ENCODE measurements around the gene TRABD.

TRABD gene

DNA sequence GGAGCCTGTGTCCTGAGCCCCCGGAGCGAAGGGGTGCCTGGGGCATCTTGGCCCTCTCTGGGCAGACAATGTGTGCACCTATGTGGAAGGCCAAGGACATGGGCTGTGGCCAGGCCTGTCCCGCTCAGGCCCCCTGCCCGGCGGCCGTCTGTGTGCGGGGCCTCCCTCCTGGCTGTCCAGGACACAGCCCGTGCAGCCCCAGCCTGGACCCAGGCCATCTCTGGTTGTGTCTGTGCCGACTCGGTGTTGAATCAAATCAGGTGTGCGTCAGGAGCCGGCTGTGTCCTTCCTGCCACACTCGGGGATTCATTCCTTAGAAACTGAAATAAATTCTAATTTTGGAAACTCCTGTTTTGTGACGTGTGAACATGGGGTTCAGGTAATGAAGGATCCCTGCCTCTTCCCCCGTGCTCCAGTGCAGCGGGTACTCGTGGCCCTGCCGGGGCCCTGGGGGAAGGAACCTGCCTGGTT lies 13.6 kb downstream of the TRABD start:
- no peak for DNase-seq (ENCODE audit: low read depth in 2 of 2)
- no peak overlapping the region for H3K4me3 ChIP-seq (replicated peaks in 1 of 2; ENCODE audit: low read depth in 2 of 2, low read length in 2 of 2)
- TF ChIP-seq, protein P1, sequence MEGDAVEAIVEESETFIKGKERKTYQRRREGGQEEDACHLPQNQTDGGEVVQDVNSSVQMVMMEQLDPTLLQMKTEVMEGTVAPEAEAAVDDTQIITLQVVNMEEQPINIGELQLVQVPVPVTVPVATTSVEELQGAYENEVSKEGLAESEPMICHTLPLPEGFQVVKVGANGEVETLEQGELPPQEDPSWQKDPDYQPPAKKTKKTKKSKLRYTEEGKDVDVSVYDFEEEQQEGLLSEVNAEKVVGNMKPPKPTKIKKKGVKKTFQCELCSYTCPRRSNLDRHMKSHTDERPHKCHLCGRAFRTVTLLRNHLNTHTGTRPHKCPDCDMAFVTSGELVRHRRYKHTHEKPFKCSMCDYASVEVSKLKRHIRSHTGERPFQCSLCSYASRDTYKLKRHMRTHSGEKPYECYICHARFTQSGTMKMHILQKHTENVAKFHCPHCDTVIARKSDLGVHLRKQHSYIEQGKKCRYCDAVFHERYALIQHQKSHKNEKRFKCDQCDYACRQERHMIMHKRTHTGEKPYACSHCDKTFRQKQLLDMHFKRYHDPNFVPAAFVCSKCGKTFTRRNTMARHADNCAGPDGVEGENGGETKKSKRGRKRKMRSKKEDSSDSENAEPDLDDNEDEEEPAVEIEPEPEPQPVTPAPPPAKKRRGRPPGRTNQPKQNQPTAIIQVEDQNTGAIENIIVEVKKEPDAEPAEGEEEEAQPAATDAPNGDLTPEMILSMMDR (IDR thresholded peaks at IDR 0.05; ENCODE audit: low read depth, low read length): no peak

DNA sequence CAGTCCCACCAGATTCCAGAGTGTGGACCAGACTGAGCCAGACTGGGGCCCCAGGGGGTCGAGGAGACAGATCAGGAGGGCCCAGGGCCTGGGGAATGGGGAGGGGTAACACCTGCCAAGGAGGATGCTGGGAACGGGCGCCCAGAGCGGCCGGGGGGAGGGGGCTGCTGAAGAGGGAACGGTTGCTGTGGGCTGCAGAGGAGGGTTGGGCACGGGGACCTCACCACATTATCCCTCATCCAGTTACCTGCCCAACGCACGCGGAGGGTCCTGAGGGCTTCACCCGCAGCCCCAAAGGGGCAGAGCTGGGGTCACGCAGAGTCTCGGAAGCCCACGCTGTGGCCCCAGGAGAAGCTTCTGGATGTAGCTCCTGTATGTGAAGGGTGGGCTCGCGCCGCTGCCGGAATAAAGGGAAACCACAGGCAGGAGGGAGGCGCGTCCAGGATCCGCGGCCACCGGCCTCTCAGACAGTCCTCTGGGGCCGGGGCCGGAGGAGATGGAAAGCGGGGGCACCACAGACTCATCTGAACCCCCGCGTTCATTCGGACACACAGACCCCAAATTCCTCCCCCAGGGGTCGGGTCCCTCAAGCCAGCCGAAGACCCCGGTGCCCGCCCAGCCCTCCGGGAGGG lies 14.2 kb downstream of the TRABD start:
- TF ChIP-seq, protein P1 (IDR thresholded peaks at IDR 0.05; ENCODE audit: low read depth, low read length): no peak
- DNase-seq (ENCODE audit: low read depth in 2 of 2): no peak
- H3K4me3 ChIP-seq (replicated peaks in 1 of 2; ENCODE audit: low read depth in 2 of 2, low read length in 2 of 2): peak overlapping the region; percentile 54 to 70

DNA sequence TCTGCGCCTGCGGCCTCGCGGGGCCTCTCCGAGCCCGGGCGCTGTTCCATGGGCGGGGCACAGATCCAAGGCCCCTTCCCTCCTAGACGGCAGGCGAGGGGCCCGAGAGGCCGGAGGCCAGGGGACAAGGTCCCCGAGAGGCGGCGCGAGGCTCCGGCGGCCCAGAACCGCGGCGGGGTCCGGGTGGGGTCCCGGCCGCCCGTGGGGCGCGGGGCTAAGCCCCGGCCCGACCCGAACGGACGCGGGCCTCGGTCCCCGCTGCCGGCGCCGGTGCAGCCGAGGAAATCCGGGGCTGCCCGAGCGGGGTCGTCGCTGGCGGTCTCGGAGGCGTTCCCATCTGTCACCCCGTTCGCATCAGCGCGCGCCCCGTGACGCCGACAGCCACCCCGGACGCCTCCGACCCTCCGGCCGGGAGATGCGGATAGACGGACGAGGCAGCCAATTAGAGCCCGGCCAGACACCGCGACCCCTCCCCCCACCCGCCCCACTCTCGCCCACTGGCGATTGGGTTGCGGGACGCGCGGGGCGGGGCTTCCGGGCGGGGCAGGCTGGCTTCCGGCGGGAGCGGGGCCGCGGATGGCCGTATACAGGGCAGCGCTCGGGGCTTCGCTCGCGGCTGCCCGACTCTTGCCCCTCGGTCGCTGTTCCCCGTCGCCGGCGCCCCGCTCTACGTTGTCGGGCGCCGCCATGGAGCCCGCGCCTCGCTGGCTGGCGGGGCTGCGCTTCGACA lies 14.9 kb downstream of the TRABD start, which contains the start of gene SELENOO:
SELENOO (plus strand) TSS at position 551 of the 730 bp plus-strand sequence; CDS start at position 577, 26 bp downstream.
- peak; percentile 86 to 92 for DNase-seq (ENCODE audit: low read depth in 2 of 2)
- peak within 1 kb of the TSS; percentile 70 for H3K4me3 ChIP-seq (replicated peaks in 1 of 2; ENCODE audit: low read depth in 2 of 2, low read length in 2 of 2)
- TF ChIP-seq, protein P1 (IDR thresholded peaks at IDR 0.05; ENCODE audit: low read depth, low read length): no peak

DNA sequence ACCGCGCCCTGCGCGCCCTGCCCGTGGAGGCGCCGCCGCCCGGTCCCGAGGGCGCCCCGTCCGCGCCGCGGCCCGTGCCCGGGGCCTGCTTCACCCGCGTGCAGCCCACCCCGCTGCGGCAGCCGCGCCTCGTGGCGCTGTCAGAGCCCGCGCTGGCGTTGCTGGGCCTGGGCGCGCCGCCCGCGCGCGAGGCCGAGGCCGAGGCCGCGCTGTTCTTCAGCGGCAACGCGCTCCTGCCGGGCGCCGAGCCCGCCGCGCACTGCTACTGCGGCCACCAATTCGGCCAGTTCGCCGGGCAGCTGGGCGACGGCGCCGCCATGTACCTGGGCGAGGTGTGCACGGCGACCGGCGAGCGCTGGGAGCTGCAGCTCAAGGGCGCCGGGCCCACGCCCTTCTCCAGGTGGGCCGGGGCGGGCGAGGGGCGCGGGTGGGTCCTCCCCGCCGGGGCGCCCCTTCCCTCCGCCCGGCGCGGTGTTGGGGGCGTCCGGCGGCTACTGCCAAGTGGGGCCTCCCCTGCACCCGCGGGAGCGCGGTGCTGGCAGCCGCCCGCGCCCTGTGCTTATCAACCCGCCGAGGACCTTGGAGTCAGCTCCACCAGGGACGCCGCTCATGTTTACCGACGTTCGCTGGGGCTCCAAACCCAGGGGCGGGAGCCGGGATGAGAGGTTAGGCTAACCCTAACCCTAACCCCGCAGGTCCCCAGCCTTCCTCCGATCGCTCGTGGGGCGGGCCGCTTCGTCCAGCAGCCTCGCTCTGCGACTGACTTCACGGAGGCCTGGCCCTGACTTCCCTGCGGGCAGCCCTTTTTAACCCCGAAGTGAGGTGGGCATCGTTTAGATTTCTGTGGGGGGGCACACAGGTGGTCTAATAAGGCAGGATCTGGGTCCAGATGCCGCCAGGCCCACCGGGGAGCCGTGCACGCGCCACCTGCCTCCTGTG lies 15.7 kb downstream of the TRABD start:
- peak overlapping the region; percentile 70 for H3K4me3 ChIP-seq (replicated peaks in 1 of 2; ENCODE audit: low read depth in 2 of 2, low read length in 2 of 2)
- no peak for DNase-seq (ENCODE audit: low read depth in 2 of 2)
- TF ChIP-seq, protein P1 (IDR thresholded peaks at IDR 0.05; ENCODE audit: low read depth, low read length): no peak

DNA sequence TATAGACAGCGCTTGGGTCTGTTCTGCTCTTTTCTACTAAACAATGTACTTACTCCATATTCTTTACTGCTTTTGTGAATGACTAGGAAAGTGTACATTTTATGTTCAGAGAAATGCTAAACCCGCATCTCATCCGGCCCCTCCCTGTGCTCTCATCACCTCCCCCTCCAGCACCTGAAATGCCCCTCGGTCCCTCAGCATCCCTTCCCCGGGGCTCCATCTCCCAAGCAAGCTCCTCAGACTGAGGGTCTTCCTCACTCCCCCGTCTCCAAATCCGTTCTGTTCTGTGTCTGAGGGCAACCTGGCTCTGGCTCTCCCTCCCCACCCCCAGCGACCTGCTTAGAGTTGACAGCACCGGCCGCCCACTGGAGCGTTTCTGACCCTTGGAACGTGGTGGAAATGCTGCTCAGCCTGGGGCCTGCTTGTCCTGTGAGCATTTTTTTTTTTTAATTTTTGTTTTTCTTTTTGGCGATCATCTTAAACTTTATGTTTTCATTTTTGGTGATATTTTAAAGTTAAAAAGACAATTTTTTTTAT lies 16.5 kb downstream of the TRABD start:
- TF ChIP-seq, protein P1 (IDR thresholded peaks at IDR 0.05; ENCODE audit: low read depth, low read length): no peak
- peak overlapping the region; percentile 70 for H3K4me3 ChIP-seq (replicated peaks in 1 of 2; ENCODE audit: low read depth in 2 of 2, low read length in 2 of 2)
- no peak for DNase-seq (ENCODE audit: low read depth in 2 of 2)

DNA sequence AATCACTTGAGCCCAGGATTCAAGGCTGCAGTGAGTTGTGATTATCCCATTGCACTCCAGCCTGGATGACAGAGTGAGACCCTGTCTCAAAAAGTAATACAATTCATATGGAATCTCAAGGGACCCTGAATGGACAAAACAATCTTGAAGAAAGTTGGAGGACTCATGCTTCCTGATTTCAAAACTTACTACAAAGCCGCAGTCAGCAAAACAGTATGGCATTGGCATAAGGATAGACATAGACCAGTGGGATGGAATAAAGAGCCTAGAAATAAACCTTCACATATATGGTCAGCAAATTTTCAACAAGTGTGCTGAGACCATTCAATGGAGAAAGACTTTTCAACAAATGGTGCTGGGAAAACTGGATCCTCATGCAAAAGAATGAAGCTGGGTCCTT lies 17.6 kb downstream of the TRABD start:
- TF ChIP-seq, protein P1 (IDR thresholded peaks at IDR 0.05; ENCODE audit: low read depth, low read length): no peak
- DNase-seq (ENCODE audit: low read depth in 2 of 2): no peak
- H3K4me3 ChIP-seq (replicated peaks in 1 of 2; ENCODE audit: low read depth in 2 of 2, low read length in 2 of 2): no peak overlapping the region

Measured in cardiac fibroblast (primary cell).